HTR-8/SVneo (cell line): ENCODE measurements around the gene CHAMP1.
"Not testable (repeated sequence)": the region's sequence is repeated elsewhere in the genome, so short reads cannot be mapped to it uniquely, and the experiment has no call there.

Experiments used
- DNase-seq: peaks from one replicate; pipeline ENCODE4 v3.0.0; 2011; ENCODE audit warnings: low spot score, mixed read lengths; ENCODE audit not compliant: insufficient read length
- FAIRE-seq: peaks from 2 replicates; lab custom pipeline; 2011; peaks lifted over from hg19 to GRCh38; lab: Jason Lieb, UNC

CHAMP1 gene

GRCh38 chr13:114330086-114330485 is 15.8 kb downstream of the CHAMP1 start:
- no peak for FAIRE-seq
- no peak for DNase-seq

GRCh38 chr13:114333881-114334280 is 19.6 kb downstream of the CHAMP1 start:
- not testable (repeated sequence) for FAIRE-seq, DNase-seq

GRCh38 chr13:114334305-114335053 is 20.2 kb downstream of the CHAMP1 start:
- no peak for DNase-seq
- FAIRE-seq = no peak

GRCh38 chr13:114336457-114336856 is 22.2 kb downstream of the CHAMP1 start:
- not testable (repeated sequence) for DNase-seq, FAIRE-seq

- FAIRE-seq (no peak), DNase-seq (no peak)
Measured at GRCh38 chr13:114338959-114339358, 24.7 kb downstream of the CHAMP1 start.

- DNase-seq = no peak
- no peak for FAIRE-seq
Measured at GRCh38 chr13:114339857-114340534, 25.7 kb downstream of the CHAMP1 start.

DNA sequence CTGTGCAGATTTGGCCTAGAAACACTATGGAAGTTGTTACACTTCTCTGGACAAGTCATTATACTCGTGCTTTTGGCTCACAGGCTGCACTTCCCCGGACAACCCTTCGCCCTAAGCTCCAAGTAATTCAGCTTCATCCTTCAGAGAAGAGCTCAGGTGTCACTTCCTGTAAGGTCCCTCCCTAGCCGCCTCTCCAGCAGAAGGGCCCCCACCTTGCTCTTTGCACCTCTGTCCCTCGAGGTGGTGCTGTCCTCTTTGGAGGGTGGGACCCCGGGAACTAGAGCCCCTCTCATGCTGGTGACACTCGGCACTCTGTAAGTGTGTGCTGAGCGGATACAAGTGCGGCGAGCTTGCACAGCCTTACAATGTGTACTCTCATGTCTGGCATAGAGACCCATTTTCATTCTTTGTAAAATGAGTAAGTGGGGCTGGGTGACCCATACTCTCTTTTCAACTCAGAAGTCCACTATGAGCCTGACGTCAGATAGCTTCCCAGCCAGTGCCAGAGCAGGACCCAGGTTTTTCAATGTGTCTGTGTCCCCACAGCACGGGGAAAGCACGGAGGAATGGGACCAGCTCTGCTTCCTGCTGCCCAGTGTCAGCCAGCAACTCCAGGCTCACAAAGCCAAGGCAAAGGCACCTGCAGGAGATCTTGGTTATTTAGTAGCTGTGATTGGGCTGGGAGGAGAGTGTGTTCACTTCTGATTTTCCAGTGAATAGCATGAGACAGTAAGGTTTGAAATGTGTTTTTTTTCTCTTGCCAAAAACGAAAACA is 26.9 kb downstream of the CHAMP1 start:
- FAIRE-seq = no peak

DNA sequence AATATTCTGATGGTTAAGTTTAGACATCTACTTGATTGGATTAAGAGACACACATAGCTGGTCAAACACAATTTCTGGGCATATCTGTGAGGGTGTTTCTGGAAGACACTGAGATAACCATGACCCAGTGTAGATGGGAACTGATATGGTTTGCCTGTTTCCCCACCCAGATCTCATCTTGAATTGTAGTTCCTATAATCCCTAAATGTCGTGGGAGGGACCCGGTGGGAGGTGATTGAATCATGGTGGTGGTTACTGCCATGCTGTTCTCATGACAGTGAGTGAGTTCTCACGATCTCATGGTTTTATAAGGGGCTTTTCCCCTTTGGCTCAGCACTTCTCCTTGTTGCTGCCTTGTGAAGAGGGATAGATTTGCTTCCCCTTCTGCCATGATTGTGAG is 33.0 kb downstream of the CHAMP1 start:
- not testable (repeated sequence) for FAIRE-seq, DNase-seq

More for the DNA sequence above, 26.9 kb downstream of the CHAMP1 start:
- DNase-seq = no peak

DNA sequence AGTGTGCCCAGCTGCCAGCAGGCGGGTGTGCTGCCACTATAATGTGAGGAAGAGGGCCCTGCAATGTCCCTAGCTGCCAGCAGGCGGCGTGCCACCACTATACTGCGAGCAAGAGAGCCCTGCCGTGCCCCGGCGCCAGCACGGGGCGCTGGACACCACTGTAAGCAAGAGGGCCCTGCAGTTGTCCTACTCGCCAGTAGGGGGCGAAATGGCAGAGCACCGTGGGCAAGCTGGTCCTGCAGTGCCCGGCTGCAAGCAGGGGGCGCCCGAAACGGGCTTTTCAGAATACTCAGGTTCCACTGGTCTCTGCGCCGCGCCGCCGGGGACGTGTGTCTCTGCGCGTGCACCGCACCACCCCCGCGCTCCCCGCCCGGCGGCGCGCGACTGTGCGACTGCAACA is 38.5 kb downstream of the CHAMP1 start:
- DNase-seq, FAIRE-seq: not testable (repeated sequence)

- FAIRE-seq, DNase-seq: not testable (repeated sequence)
Measured at GRCh38 chr13:114353382-114353781, 39.1 kb downstream of the CHAMP1 start.
